Stimulated activated memory B cell treated with anti-CD40 and anti-IgM and Interleukin-4, amounts not matched to agents 10 μg/mL and 1 μg/mL and 100 μg/mL, for 72 hours (primary cell): ENCODE data around the gene CFAP91.
A peak's percentile ranks its signal among the peaks of the same experiment; 100 is the strongest.

Experiments used
- ATAC-seq: fragments of 150-1000 bp; cut with Tn5 transposase; 2 replicates; pipeline ENCODE4 v1.10.0; 2021
- H3K27ac Mint-ChIP-seq: one replicate; pipeline ENCODE4 v1.8.0; 2022; ENCODE audit warnings: mild to moderate bottlenecking, mixed read lengths
- H3K27me3 Mint-ChIP-seq: one replicate; pipeline ENCODE4 v1.8.0; 2022; ENCODE audit warnings: mixed read lengths
- H3K36me3 Mint-ChIP-seq: one replicate; pipeline ENCODE4 v1.8.0; 2022; ENCODE audit warnings: mixed read lengths
- H3K4me1 Mint-ChIP-seq: one replicate; pipeline ENCODE4 v1.8.0; 2022; ENCODE audit warnings: mixed read lengths
- H3K4me3 Mint-ChIP-seq: one replicate; pipeline ENCODE4 v1.8.0; 2022; ENCODE audit warnings: mild to moderate bottlenecking, moderate library complexity, mixed read lengths
- H3K9me3 Mint-ChIP-seq: one replicate; pipeline ENCODE4 v1.8.0; 2022; ENCODE audit warnings: mixed read lengths

The CFAP91 gene

DNA sequence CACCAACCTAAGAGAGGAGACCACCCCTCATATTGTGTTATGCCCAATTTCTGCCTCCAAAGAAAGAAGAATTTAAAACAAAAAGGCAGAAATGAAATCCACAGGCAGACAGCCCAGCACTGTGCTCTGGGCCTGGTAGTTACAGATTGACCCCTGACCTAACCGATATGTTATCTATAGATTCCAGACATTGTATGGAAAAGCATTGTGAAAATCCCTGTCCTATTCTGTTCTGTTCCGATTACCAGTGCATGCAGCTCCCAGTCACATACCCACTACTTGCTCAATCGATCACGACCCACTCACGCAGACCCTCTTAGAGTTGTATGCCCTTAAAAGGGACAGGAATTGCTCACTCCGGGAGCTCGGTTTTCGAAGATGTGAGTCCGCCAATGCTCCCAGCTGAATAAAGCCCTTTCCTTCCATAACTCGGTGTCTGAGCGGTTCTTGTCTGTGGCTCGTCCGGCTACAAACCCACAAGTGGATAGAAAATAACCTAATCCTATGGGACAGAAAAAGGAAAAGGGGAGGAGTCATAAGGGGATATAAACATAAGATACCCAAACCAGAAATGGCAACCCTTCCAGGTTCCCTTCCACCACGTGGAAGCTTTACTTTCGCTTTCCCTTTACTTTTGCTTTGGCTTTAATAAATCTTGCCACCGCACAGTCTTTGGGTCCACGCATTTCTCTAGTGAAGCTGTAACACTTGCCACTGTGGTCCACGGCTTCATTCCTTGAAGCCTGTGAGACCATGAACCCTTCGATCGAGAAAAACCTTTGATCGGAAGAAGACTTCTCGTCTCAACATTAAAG, 1.7 kb upstream of the CFAP91 start:
- peak overlapping the region; percentile 94 for H3K27ac Mint-ChIP-seq
- ATAC-seq: no peak
- peaks cover 6% of the 10 kb centered on the region for H3K36me3 Mint-ChIP-seq
- peak overlapping the region; percentile 9 for H3K4me3 Mint-ChIP-seq
- H3K27me3 Mint-ChIP-seq: no peaks in the 10 kb centered on the region
- peaks cover 56% of the 10 kb centered on the region for H3K4me1 Mint-ChIP-seq
- H3K9me3 Mint-ChIP-seq: peaks cover 9% of the 10 kb centered on the region

- H3K9me3 Mint-ChIP-seq: peaks cover 9% of the 10 kb centered on the region
- no peak for ATAC-seq
- peak overlapping the region; percentile 80 for H3K4me3 Mint-ChIP-seq
- no peaks in the 10 kb centered on the region for H3K27me3 Mint-ChIP-seq
- H3K4me1 Mint-ChIP-seq: peaks cover 39% of the 10 kb centered on the region
- H3K36me3 Mint-ChIP-seq: peaks cover 6% of the 10 kb centered on the region
- no peak overlapping the region for H3K27ac Mint-ChIP-seq
These were observed 1.2 kb downstream of the CFAP91 start for GRCh38 chr3:119703820-119704531.

DNA sequence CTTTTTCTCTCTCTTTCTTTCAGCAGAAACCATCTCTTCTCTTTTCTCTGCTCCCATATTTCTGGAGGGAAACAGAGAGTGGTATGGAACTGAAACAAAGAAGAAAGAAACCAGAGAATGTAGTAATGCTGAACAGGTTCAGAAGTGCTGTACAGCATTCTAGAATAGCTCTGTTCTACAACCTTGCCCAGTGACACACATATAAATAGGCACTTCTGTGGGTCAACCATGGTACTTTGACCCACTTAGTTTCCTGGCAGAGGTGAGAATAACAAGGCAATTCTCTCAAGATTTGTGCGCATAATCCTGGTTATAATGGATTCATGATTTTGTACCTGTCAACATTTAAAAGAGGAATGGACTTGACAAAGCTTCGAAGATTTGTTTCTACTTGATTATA, 12.3 kb downstream of the CFAP91 start:
- H3K9me3 Mint-ChIP-seq: no peaks in the 10 kb centered on the region
- ATAC-seq: no peak
- no peaks in the 10 kb centered on the region for H3K36me3 Mint-ChIP-seq
- H3K27me3 Mint-ChIP-seq: no peaks in the 10 kb centered on the region
- H3K27ac Mint-ChIP-seq: no peak overlapping the region
- H3K4me3 Mint-ChIP-seq: no peak overlapping the region
- no peaks in the 10 kb centered on the region for H3K4me1 Mint-ChIP-seq

GRCh38 chr3:119716998-119717397, 14.2 kb downstream of the CFAP91 start:
- Mint-ChIP-seq H3K36me3 (no peaks in the 10 kb centered on the region), H3K27me3 (no peaks in the 10 kb centered on the region), H3K27ac (no peak overlapping the region), H3K4me1 (no peaks in the 10 kb centered on the region), H3K4me3 (no peak overlapping the region), H3K9me3 (no peaks in the 10 kb centered on the region)
- no peak for ATAC-seq

DNA sequence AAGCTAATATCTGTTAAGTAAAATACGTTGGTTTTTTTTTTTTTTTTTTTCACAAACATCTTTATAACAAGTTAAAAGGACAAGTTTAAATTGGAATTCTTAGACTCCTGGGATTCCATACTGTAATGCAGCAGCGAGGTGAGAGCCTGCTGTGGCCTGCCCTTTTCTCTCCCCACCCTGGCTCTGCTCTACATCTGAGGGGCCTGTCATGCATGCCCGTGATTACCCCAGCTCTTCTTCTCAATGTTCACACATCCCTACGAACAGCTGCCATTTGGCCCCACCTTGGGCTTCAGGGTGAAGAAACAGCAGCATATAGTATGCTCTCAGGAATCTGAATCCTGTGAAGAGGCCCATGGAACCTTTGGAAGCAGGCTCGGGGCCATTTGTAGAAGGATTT, 14.7 kb downstream of the CFAP91 start:
- no peaks in the 10 kb centered on the region for H3K4me1 Mint-ChIP-seq
- H3K27ac Mint-ChIP-seq: no peak overlapping the region
- ATAC-seq: no peak
- no peaks in the 10 kb centered on the region for H3K27me3 Mint-ChIP-seq
- no peaks in the 10 kb centered on the region for H3K9me3 Mint-ChIP-seq
- H3K36me3 Mint-ChIP-seq: no peaks in the 10 kb centered on the region
- no peak overlapping the region for H3K4me3 Mint-ChIP-seq

DNA sequence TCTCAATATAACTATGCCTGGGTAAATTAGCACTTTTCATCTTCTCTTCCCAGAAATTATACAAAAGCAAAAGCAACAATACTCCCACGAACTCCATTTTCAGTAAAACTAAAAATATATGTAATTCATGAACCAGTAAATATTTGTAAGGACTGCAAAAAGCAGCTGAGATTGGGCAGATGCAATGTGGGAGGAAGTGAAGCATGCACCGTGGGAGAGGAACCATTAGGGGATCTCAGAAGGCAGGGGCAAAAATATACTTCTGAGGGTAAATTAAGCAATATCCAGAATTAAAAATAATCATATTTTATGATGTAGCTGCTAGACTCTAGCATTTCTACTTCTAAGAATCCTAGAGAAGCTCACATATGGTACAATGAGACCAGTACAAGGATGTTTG, 20.2 kb downstream of the CFAP91 start:
- H3K27me3 Mint-ChIP-seq: no peaks in the 10 kb centered on the region
- H3K4me3 Mint-ChIP-seq: no peak overlapping the region
- no peaks in the 10 kb centered on the region for H3K36me3 Mint-ChIP-seq
- no peak overlapping the region for H3K27ac Mint-ChIP-seq
- H3K4me1 Mint-ChIP-seq: no peaks in the 10 kb centered on the region
- ATAC-seq: no peak
- H3K9me3 Mint-ChIP-seq: no peaks in the 10 kb centered on the region

GRCh38 chr3:119726909-119727308, 24.1 kb downstream of the CFAP91 start:
- no peak for ATAC-seq
- H3K4me3 Mint-ChIP-seq: no peak overlapping the region
- H3K27ac Mint-ChIP-seq: no peak overlapping the region

GRCh38 chr3:119729996-119730395, 27.2 kb downstream of the CFAP91 start:
- no peak for ATAC-seq
- no peaks in the 10 kb centered on the region for H3K4me1 Mint-ChIP-seq
- H3K36me3 Mint-ChIP-seq: no peaks in the 10 kb centered on the region
- H3K4me3 Mint-ChIP-seq: no peak overlapping the region
- no peaks in the 10 kb centered on the region for H3K27me3 Mint-ChIP-seq
- H3K27ac Mint-ChIP-seq: no peak overlapping the region
- H3K9me3 Mint-ChIP-seq: no peaks in the 10 kb centered on the region

More at GRCh38 chr3:119726909-119727308, 24.1 kb downstream of the CFAP91 start:
- Mint-ChIP-seq H3K9me3 (no peaks in the 10 kb centered on the region), H3K27me3 (no peaks in the 10 kb centered on the region), H3K4me1 (no peaks in the 10 kb centered on the region), H3K36me3 (no peaks in the 10 kb centered on the region)

GRCh38 chr3:119731560-119732343, 28.9 kb downstream of the CFAP91 start:
- Mint-ChIP-seq H3K27me3 (no peaks in the 10 kb centered on the region), H3K27ac (no peak overlapping the region), H3K36me3 (no peaks in the 10 kb centered on the region), H3K9me3 (no peaks in the 10 kb centered on the region), H3K4me1 (no peaks in the 10 kb centered on the region), H3K4me3 (no peak overlapping the region)
- ATAC-seq: no peak

DNA sequence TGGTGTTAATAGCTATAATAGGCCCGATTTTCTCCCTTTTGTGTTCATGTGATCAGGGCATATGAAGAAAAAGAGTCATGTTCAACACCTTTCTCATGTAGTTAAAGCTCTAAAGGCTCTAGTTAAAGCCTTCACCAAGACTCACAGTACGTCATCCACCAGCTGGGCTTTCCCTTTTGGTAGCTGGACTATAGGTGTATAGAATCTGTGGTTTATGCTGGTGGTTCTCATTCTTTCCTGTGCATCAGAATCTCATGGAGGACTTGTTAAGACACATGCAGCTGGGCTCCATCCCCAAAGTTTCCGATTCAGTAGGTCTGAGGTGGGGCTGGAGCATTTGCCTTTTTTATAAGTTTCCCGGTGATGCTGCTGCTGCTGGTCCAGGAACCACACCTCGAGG, 31.0 kb downstream of the CFAP91 start:
- H3K27me3 Mint-ChIP-seq: no peaks in the 10 kb centered on the region
- no peak for ATAC-seq

GRCh38 chr3:119738741-119739140, 35.9 kb downstream of the CFAP91 start:
- no peak overlapping the region for H3K27ac Mint-ChIP-seq
- no peaks in the 10 kb centered on the region for H3K36me3 Mint-ChIP-seq
- H3K27me3 Mint-ChIP-seq: peaks cover 12% of the 10 kb centered on the region
- H3K4me1 Mint-ChIP-seq: peaks cover 6% of the 10 kb centered on the region
- ATAC-seq: no peak
- H3K9me3 Mint-ChIP-seq: no peaks in the 10 kb centered on the region
- H3K4me3 Mint-ChIP-seq: no peak overlapping the region

More for the DNA sequence above, 31.0 kb downstream of the CFAP91 start:
- H3K4me1 Mint-ChIP-seq: peaks cover 6% of the 10 kb centered on the region
- H3K36me3 Mint-ChIP-seq: no peaks in the 10 kb centered on the region
- no peaks in the 10 kb centered on the region for H3K9me3 Mint-ChIP-seq
- no peak overlapping the region for H3K4me3 Mint-ChIP-seq
- no peak overlapping the region for H3K27ac Mint-ChIP-seq

DNA sequence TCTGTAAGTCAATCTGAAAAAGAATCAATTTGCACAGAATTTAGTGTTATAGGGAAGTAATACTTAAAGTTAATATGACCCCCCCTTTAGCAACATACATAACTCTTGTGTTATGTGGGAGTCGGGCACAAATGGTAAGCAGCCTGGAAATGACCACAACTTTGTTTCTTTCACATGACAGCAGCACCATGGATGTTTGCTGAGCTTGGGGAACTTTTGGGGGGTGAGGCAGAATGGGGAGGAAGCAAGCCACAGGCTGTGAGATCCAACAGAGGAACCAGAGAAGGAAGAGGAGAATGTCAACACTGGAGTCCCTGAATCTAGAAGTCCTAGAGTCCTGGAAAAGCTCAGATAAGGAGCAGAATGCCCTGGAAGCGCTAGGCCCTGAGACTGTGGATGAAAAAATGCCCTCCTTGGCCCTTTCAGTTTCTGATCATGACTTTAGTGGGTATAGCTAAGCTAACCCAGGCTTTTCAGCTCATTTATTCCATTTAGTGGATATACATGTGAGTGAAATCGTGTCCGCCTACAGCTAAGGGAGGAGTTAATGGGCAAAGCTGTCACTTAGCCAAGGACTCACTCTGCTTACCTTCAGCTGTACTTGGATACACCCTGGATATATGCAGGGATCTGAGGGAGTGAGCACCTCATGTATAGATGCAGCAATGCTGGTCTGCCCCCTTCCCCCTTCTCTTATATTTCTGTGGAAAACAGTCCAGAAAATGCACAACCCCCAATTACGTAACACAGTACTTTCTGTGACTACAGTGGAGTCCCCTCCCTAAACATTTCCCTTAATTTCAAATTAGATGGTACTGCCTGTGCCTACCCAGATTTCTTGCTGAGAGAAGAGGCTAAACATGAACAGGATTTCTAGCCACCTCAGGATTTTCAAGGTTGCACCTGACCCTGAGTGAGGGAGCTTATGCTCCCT, 39.1 kb downstream of the CFAP91 start:
- Mint-ChIP-seq H3K9me3 (no peaks in the 10 kb centered on the region), H3K27ac (no peak overlapping the region), H3K36me3 (no peaks in the 10 kb centered on the region), H3K4me1 (peaks cover 6% of the 10 kb centered on the region), H3K27me3 (peaks cover 12% of the 10 kb centered on the region), H3K4me3 (no peak overlapping the region)
- no peak for ATAC-seq

GRCh38 chr3:119743921-119744320, 41.1 kb downstream of the CFAP91 start:
- Mint-ChIP-seq H3K27me3 (peaks cover 12% of the 10 kb centered on the region), H3K27ac (no peak overlapping the region), H3K9me3 (no peaks in the 10 kb centered on the region), H3K36me3 (no peaks in the 10 kb centered on the region), H3K4me3 (no peak overlapping the region), H3K4me1 (no peaks in the 10 kb centered on the region)
- no peak for ATAC-seq

GRCh38 chr3:119745942-119746341, 43.1 kb downstream of the CFAP91 start:
- ATAC-seq: no peak
- peaks cover 11% of the 10 kb centered on the region for H3K27me3 Mint-ChIP-seq
- no peak overlapping the region for H3K4me3 Mint-ChIP-seq
- no peaks in the 10 kb centered on the region for H3K9me3 Mint-ChIP-seq
- H3K4me1 Mint-ChIP-seq: no peaks in the 10 kb centered on the region
- H3K27ac Mint-ChIP-seq: no peak overlapping the region
- H3K36me3 Mint-ChIP-seq: no peaks in the 10 kb centered on the region
